NCI-H2081 treated with DMSO at 0.1 percent for 48 hours (cell line): ENCODE data around the gene SYT14.
"Not testable (repeated sequence)": the region's sequence is repeated elsewhere in the genome, so short reads cannot be mapped to it uniquely, and the experiment has no call there.

Experiments
- DNase-seq: peaks from one replicate; lab custom pipeline; 2025; lab: John Stamatoyannopoulos, UW

The SYT14 gene

GRCh38 chr1:210027994-210028393, 90.0 kb downstream of the SYT14 start:
- DNase-seq, result no peak

GRCh38 chr1:210031473-210031872, 93.5 kb downstream of the SYT14 start:
- DNase-seq, result no peak

GRCh38 chr1:210043058-210043457, 105.0 kb downstream of the SYT14 start:
- no peak for DNase-seq

GRCh38 chr1:210049616-210050015, 111.6 kb downstream of the SYT14 start:
- no peak for DNase-seq

- DNase-seq, result not testable (repeated sequence)
Observed at GRCh38 chr1:210050491-210050890, 112.5 kb downstream of the SYT14 start.

GRCh38 chr1:210053126-210053525, 115.1 kb downstream of the SYT14 start:
- DNase-seq, result no peak

GRCh38 chr1:210057593-210057992, 119.6 kb downstream of the SYT14 start:
- no peak for DNase-seq

- no peak for DNase-seq
Observed at GRCh38 chr1:210061992-210062391, 124.0 kb downstream of the SYT14 start.

- no peak for DNase-seq
Observed at GRCh38 chr1:210070531-210070930, 132.5 kb downstream of the SYT14 start.

- no peak for DNase-seq
Observed at GRCh38 chr1:210072129-210072528, 134.1 kb downstream of the SYT14 start.

GRCh38 chr1:210072896-210073504, 135.0 kb downstream of the SYT14 start:
- no peak for DNase-seq

- DNase-seq, result no peak
Observed at GRCh38 chr1:210074904-210075303, 136.9 kb downstream of the SYT14 start.

- DNase-seq, result no peak
Observed at GRCh38 chr1:210076620-210077019, 138.6 kb downstream of the SYT14 start.

GRCh38 chr1:210081494-210081893, 143.5 kb downstream of the SYT14 start:
- DNase-seq, result no peak

GRCh38 chr1:210085359-210085758, 147.3 kb downstream of the SYT14 start:
- no peak for DNase-seq

- DNase-seq, result no peak
Observed at GRCh38 chr1:210087058-210087457, 149.0 kb downstream of the SYT14 start.

GRCh38 chr1:210089855-210090254, 151.8 kb downstream of the SYT14 start:
- no peak for DNase-seq

- DNase-seq, result no peak
Observed at GRCh38 chr1:210092366-210092765, 154.3 kb downstream of the SYT14 start.

GRCh38 chr1:210093461-210093860, 155.4 kb downstream of the SYT14 start:
- no peak for DNase-seq

- no peak for DNase-seq
Observed at GRCh38 chr1:210098356-210098755, 160.3 kb downstream of the SYT14 start.

- no peak for DNase-seq
Observed at GRCh38 chr1:210099921-210100320, 161.9 kb downstream of the SYT14 start.

- DNase-seq, result no peak
Observed at GRCh38 chr1:210104103-210104502, 166.1 kb downstream of the SYT14 start.

- not testable (repeated sequence) for DNase-seq
Observed at GRCh38 chr1:210112906-210113305, 174.9 kb downstream of the SYT14 start.

- DNase-seq, result no peak
Observed at GRCh38 chr1:210117198-210117597, 179.2 kb downstream of the SYT14 start.
